Measurements from ENCODE around the gene AFTPH.

DNA sequence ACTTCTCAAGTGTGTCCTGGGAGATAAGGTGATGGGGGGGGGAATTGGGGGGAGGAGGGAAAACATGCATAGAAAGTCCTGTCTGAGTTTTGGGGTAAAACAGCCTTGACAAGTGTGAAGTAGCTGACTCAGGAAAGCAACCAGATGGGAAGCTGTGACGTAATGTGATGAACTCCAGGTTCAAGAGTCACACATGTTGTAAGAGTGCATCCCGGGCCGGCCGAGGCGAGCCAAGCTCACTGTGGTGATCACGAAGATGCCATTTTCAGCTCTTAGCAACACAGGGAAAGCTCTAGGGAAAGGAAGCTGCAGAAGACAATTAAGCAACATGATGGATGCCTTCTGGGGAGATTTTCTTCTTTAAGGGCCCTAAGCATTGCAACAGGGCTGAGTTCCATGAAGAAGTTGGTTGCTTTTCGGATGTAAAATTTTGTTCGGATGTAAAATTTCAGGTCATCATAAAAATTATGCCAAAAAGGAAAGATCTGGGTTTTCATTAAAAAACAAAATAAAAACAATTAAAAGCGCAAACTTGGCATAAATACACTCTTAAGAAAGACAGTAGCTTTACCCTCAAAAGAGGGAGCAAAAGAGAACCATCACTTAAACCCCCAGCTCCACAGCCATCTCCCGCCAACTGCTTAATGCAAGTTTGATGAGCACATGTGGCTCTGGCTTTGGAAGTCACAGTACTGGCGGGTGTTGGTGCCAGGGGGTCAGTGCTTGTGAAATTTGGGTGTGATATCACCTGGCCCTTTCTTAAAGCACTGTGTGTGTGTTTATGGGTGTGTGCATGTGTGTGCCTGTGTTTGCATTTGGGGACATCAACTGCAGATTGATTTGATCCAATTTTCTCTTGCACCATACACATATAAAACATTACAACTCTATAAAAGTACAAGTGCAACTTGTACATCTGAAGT is 110.5 kb downstream of the AFTPH start:
- TF ChIP-seq CTCF (IDR thresholded peaks at IDR 0.05; ENCODE audit: low read depth, low read length, poor library complexity, severe bottlenecking) = no peak
- no peak for TF ChIP-seq EZH2phosphoT487 (IDR thresholded peaks at IDR 0.05; ENCODE audit: borderline replicate concordance, low read length)
